Type B pancreatic cell (in vitro differentiated cells): ENCODE measurements around the gene SMCHD1. TPM values are rescaled to one million over a fixed set of nuclear protein-coding genes. Genes with fewer than 3 reads are reported as not detected.

Source experiments
- DNase-seq: peaks from one replicate; pipeline ENCODE4 v3.0.0; 2021; ENCODE audit warnings: mixed read lengths; ENCODE audit not compliant: unreplicated experiment; ENCODE audit errors: extremely low spot score
- H3K27ac Mint-ChIP-seq: 2 replicates; pipeline ENCODE4 v1.8.0; 2021; ENCODE audit warnings: mild to moderate bottlenecking, mixed read lengths
- H3K27me3 Mint-ChIP-seq: 2 replicates; pipeline ENCODE4 v1.8.0; 2021; ENCODE audit warnings: mixed read lengths
- H3K36me3 Mint-ChIP-seq: 2 replicates; pipeline ENCODE4 v1.8.0; 2021; ENCODE audit warnings: mixed read lengths
- H3K4me1 Mint-ChIP-seq: one replicate; pipeline ENCODE4 v1.8.0; 2021; ENCODE audit warnings: mixed read lengths; ENCODE audit not compliant: unreplicated experiment
- H3K4me3 Mint-ChIP-seq: 2 replicates; pipeline ENCODE4 v1.8.0; 2021; ENCODE audit warnings: mild to moderate bottlenecking, mixed read lengths
- H3K9me3 Mint-ChIP-seq: 2 replicates; pipeline ENCODE4 v1.8.0; 2021; ENCODE audit warnings: mixed read lengths
- CTCF ChIP-seq: fragments of 200-600 bp; sonication (generic); conservative IDR thresholded peaks from 2 replicates; pipeline ENCODE4 v1.5.0; 2021; ENCODE audit warnings: antibody characterized with exemption, mild to moderate bottlenecking
- total RNA-seq: library from RNA; stranded (reverse); gene quantifications from 2 replicates; pipeline ENCODE4 v1.2.1, GENCODE V29; 2021; ENCODE audit warnings: low replicate concordance

The SMCHD1 gene
- total RNA-seq, 1 donor from 2014 or later: 56.5 TPM

- H3K4me3 Mint-ChIP-seq: no peak overlapping the region
- no peaks in the 10 kb centered on the region for H3K4me1 Mint-ChIP-seq
- H3K27ac Mint-ChIP-seq: no peak overlapping the region
- no peak for TF ChIP-seq CTCF
- peaks cover 7% of the 10 kb centered on the region for H3K9me3 Mint-ChIP-seq
- peaks cover 34% of the 10 kb centered on the region for H3K27me3 Mint-ChIP-seq
- H3K36me3 Mint-ChIP-seq: peaks cover 4% of the 10 kb centered on the region
- DNase-seq: no peak
These were observed 185.0 kb downstream of the SMCHD1 start for GRCh38 chr18:2840521-2840920.

GRCh38 chr18:2843146-2843545 lies 187.6 kb downstream of the SMCHD1 start:
- Mint-ChIP-seq H3K9me3 (no peaks in the 10 kb centered on the region), H3K4me1 (peaks cover 8% of the 10 kb centered on the region), H3K27ac (no peak overlapping the region), H3K27me3 (peaks cover 49% of the 10 kb centered on the region), H3K4me3 (no peak overlapping the region), H3K36me3 (no peaks in the 10 kb centered on the region)
- no peak for TF ChIP-seq CTCF
- DNase-seq: no peak

GRCh38 chr18:2845172-2845571 lies 189.6 kb downstream of the SMCHD1 start:
- H3K27ac Mint-ChIP-seq: no peak overlapping the region

GRCh38 chr18:2846636-2847316 lies 191.2 kb downstream of the SMCHD1 start, which contains the start of gene EMILIN2:
Gene EMILIN2 (plus strand): TSS chr18:2847006. CDS start chr18:2847189, 183 bp downstream.
- no peaks in the 10 kb centered on the region for H3K9me3 Mint-ChIP-seq
- peak within 1 kb of the TSS; percentile 72 for H3K27ac Mint-ChIP-seq
- no peaks in the 10 kb centered on the region for H3K36me3 Mint-ChIP-seq
- no peak for TF ChIP-seq CTCF
- no peak for DNase-seq
- peaks cover 76% of the 10 kb centered on the region for H3K27me3 Mint-ChIP-seq
- H3K4me1 Mint-ChIP-seq: peaks cover 18% of the 10 kb centered on the region
- H3K4me3 Mint-ChIP-seq: peak within 1 kb of the TSS; percentile 92

More at GRCh38 chr18:2845172-2845571, 189.6 kb downstream of the SMCHD1 start:
- H3K4me3 Mint-ChIP-seq: no peak overlapping the region
- no peaks in the 10 kb centered on the region for H3K9me3 Mint-ChIP-seq
- peaks cover 69% of the 10 kb centered on the region for H3K27me3 Mint-ChIP-seq
- DNase-seq: no peak
- H3K36me3 Mint-ChIP-seq: no peaks in the 10 kb centered on the region
- H3K4me1 Mint-ChIP-seq: peaks cover 13% of the 10 kb centered on the region
- no peak for TF ChIP-seq CTCF

GRCh38 chr18:2847317-2848246 lies 192.1 kb downstream of the SMCHD1 start:
- TF ChIP-seq CTCF: no peak
- Mint-ChIP-seq H3K36me3 (no peaks in the 10 kb centered on the region), H3K27me3 (peaks cover 79% of the 10 kb centered on the region), H3K9me3 (no peaks in the 10 kb centered on the region), H3K4me3 (peak overlapping the region; percentile 92), H3K27ac (peak overlapping the region; percentile 72), H3K4me1 (peaks cover 18% of the 10 kb centered on the region)
- no peak for DNase-seq
